GM12878 (cell line): Measurements from ENCODE around the gene ECI1. TPM values are rescaled to one million over a fixed set of nuclear protein-coding genes. Genes with fewer than 3 reads are reported as not detected.

ENCODE experiments used
- ATAC-seq: fragments of 200-7000 bp; cut with Tn5 transposase; 3 replicates; pipeline ENCODE4 v1.9.1; 2020; ENCODE audit warnings: mild to moderate bottlenecking, moderate library complexity
- BruUV-seq: library from RNA; stranded (reverse); fragments of 400-500 nt; replicated peaks from 2 replicates; lab custom pipeline; 2021; lab: Mats Ljungman, UMichigan
- CTCF ChIA-PET: fragments of 300-600 bp; sonication (Branson Sonifier 250); formaldehyde crosslinking; extraction: SDS; loops from one replicate; lab custom pipeline; 2021; ENCODE audit warnings: inconsistent platforms; lab: Yijun Ruan, JAX
- POLR2A ChIA-PET: fragments of 350-600 bp; formaldehyde crosslinking; extraction: SDS; loops from one replicate; lab custom pipeline; 2021; ENCODE audit warnings: inconsistent platforms; lab: Charles Lee
- RAD21 ChIA-PET: fragments of 300-600 bp; sonication (Branson Sonifier 250); formaldehyde crosslinking; loops from one replicate; lab custom pipeline; 2023; ENCODE audit warnings: antibody characterized with exemption; ENCODE audit not compliant: unreplicated experiment; lab: Charles Lee
- SMC1A ChIA-PET: fragments of 300-600 bp; sonication (Branson Sonifier 250); formaldehyde crosslinking; loops from one replicate; lab custom pipeline; 2023; ENCODE audit not compliant: unreplicated experiment, uncharacterized antibody; lab: Charles Lee
- DNase-seq: peaks from one replicate; pipeline ENCODE4 v3.0.0-alpha.2; 2011; ENCODE audit warnings: low read depth, low spot score
- FAIRE-seq: peaks from 3 replicates; lab custom pipeline; 2011; peaks lifted over from hg19 to GRCh38; lab: Jason Lieb, UNC
- H2AFZ ChIP-seq: 2 replicates; pipeline ENCODE4 v1.6.0; 2011; ENCODE audit warnings: low read depth, low read length, control low read depth; ENCODE audit not compliant: control insufficient read depth
- H3K27ac ChIP-seq: 2 replicates; pipeline ENCODE4 v1.5.1; 2011; ENCODE audit warnings: control low read depth; ENCODE audit not compliant: control insufficient read depth, insufficient read depth
- H3K27me3 ChIP-seq, 2 experiments: replicated peaks in 1 of 2; 2 replicates each; pipeline versions ENCODE4 v1.6.0 to v1.6.1; 2011; ENCODE audit warnings: low read length in 1 of 2; ENCODE audit not compliant: control insufficient read depth in 2 of 2, insufficient read depth in 2 of 2
- H3K36me3 ChIP-seq, 2 experiments: 2 replicates each; pipeline ENCODE4 v1.5.1; 2011; ENCODE audit warnings: low read length in 1 of 2; ENCODE audit not compliant: control insufficient read depth in 2 of 2, insufficient read depth in 2 of 2
- H3K4me1 ChIP-seq: 2 replicates; pipeline ENCODE4 v1.6.1; 2011; ENCODE audit warnings: mild to moderate bottlenecking, low read length, moderate library complexity, mixed read lengths; ENCODE audit not compliant: control insufficient read depth, insufficient read depth
- H3K4me2 ChIP-seq: 2 replicates; pipeline ENCODE4 v1.6.0; 2011; ENCODE audit warnings: control low read depth; ENCODE audit not compliant: control insufficient read depth, insufficient read depth
- H3K4me3 ChIP-seq: fragments of 200-600 bp; sonication (generic); 2 replicates; pipeline ENCODE4 v1.5.1; 2016
- H3K79me2 ChIP-seq: 2 replicates; pipeline ENCODE4 v1.6.0; 2011; ENCODE audit warnings: low read length; ENCODE audit not compliant: control insufficient read depth, insufficient read depth
- H3K9ac ChIP-seq: 2 replicates; pipeline ENCODE4 v1.8.0; 2011; ENCODE audit warnings: low read length, control low read depth, mixed read lengths; ENCODE audit not compliant: control insufficient read depth, insufficient read depth
- H3K9me3 ChIP-seq: replicated peaks from 3 replicates; pipeline ENCODE4 v1.5.1; 2011; ENCODE audit warnings: mild to moderate bottlenecking, low read length; ENCODE audit not compliant: control insufficient read depth, insufficient read depth
- H4K20me1 ChIP-seq: 2 replicates; pipeline ENCODE4 v1.6.0; 2011; ENCODE audit not compliant: control insufficient read depth, insufficient read depth
- CBFB ChIP-seq: IDR thresholded peaks from 2 replicates; pipeline ENCODE4 v1.6.1; 2016; ENCODE audit warnings: antibody characterized with exemption, low read depth
- CBX5 ChIP-seq: sonication (generic); IDR thresholded peaks from 2 replicates; pipeline ENCODE4 v1.6.1; 2016; ENCODE audit warnings: low read depth, moderate library complexity, mild to moderate bottlenecking, inconsistent platforms
- IKZF2 ChIP-seq, 2 experiments: fragments of 450-650 bp; IDR thresholded peaks; 2 replicates each; pipeline ENCODE4 v1.6.1; 2017; ENCODE audit warnings: mild to moderate bottlenecking in 2 of 2, moderate library complexity in 2 of 2
- MYC ChIP-seq: IDR thresholded peaks from 2 replicates; pipeline ENCODE4 v1.6.1; 2011; ENCODE audit warnings: mild to moderate bottlenecking, low read length, moderate library complexity, inconsistent platforms; ENCODE audit not compliant: insufficient read depth, insufficient replicate concordance, insufficient read length, severe bottlenecking
- NRF1 ChIP-seq: conservative IDR thresholded peaks from 2 replicates; pipeline ENCODE4 v1.6.1; 2011; ENCODE audit warnings: mild to moderate bottlenecking, low read depth, low read length, improper control_type of control experiment
- PAX8 ChIP-seq: fragments of 450-650 bp; IDR thresholded peaks from 2 replicates; pipeline ENCODE4 v1.6.1; 2017; ENCODE audit warnings: mild to moderate bottlenecking, moderate library complexity
- SMARCA5 ChIP-seq: fragments of 450-650 bp; IDR thresholded peaks from 2 replicates; pipeline ENCODE4 v1.6.1; 2017; ENCODE audit warnings: mild to moderate bottlenecking
- SMC3 ChIP-seq: IDR thresholded peaks from 2 replicates; pipeline ENCODE4 v1.6.1; 2011; ENCODE audit warnings: low read length, improper control_type of control experiment, borderline replicate concordance
- TCF3 ChIP-seq: IDR thresholded peaks from 2 replicates; pipeline ENCODE4 v1.6.1; 2012; ENCODE audit warnings: low read depth, mild to moderate bottlenecking, low read length, borderline replicate concordance; ENCODE audit not compliant: insufficient read depth
- ZNF622 ChIP-seq: fragments of 450-650 bp; IDR thresholded peaks from 2 replicates; pipeline ENCODE4 v1.6.1; 2017; ENCODE audit warnings: mild to moderate bottlenecking, inconsistent platforms
- WGBS: methylation state at CpG from one replicate; pipeline ENCODE4 v1.1.6; 2016; ENCODE audit warnings: low lambda C conversion rate; ENCODE audit not compliant: insufficient replicate concordance, insufficient coverage; ENCODE audit errors: missing lambda C conversion rate; 5-methylcytosine and 5-hydroxymethylcytosine counted together
- in situ Hi-C: fragments of 300-500 bp; cut with MboI; formaldehyde crosslinking; loops from 9 replicates; pipeline ENCODE4 v1.14.3; 2018; ENCODE audit warnings: mixed read lengths
- intact Hi-C: fragments of 100-400 bp; cut with micrococcal nuclease; formaldehyde crosslinking; loops from one replicate; pipeline ENCODE4 v1.14.2; 2022; ENCODE audit not compliant: unreplicated experiment
- polyA plus RNA-seq, 11 experiments: library from polyadenylated mRNA; depleted of rRNA in 4 of 11; unstranded in 6 of 11; stranded (reverse) in 5 of 11; fragments of >200 nt; fragmentation: Nextera tagmentation in 4 of 11; fragmentation: Illumina TruSeq in 1 of 11; extraction: Ambion mirVana in 4 of 11; extraction: Trizol in 1 of 11; gene quantifications; 1 replicate in 1 of 11; 2 replicates in 10 of 11; pipeline versions ENCODE4 v1.2.1 to v1.2.3, GENCODE V29; 2011 to 2016; ENCODE audit warnings: inconsistent platforms in 2 of 11, missing spikeins in 2 of 11, low read depth in 1 of 11
- total RNA-seq, 4 experiments: library from RNA; depleted of rRNA in 3 of 4; stranded (reverse); fragments of >200 nt in 3 of 4; fragmentation: Illumina TruSeq in 1 of 4; extraction: Trizol in 1 of 4; gene quantifications; 2 replicates each; pipeline versions ENCODE4 v1.2.1 to v1.2.3, GENCODE V29; 2013 to 2021
- TF ChIP-seq, protein P1 (sequence below), 3 experiments: IDR thresholded peaks in 2 of 3; conservative IDR thresholded peaks in 1 of 3; 2 replicates each; pipeline ENCODE4 v1.5.1; 2011; ENCODE audit warnings: low read depth in 3 of 3, low read length in 3 of 3, mild to moderate bottlenecking in 3 of 3, control low read depth in 2 of 3, moderate library complexity in 2 of 3, inconsistent platforms in 1 of 3, mixed read lengths in 1 of 3; ENCODE audit not compliant: control insufficient read depth in 2 of 3, insufficient read depth in 1 of 3; ENCODE audit errors: extremely low read depth in 1 of 3
- TF ChIP-seq, protein P2 (sequence below): IDR thresholded peaks from 2 replicates; pipeline ENCODE4 v1.6.1; 2011; ENCODE audit warnings: mild to moderate bottlenecking, low read depth, low read length, moderate library complexity; ENCODE audit not compliant: insufficient replicate concordance
- TF ChIP-seq, protein P3 (sequence below): IDR thresholded peaks from 2 replicates; pipeline ENCODE4 v1.6.1; 2012; ENCODE audit warnings: low read length, inconsistent platforms
- TF ChIP-seq, protein P4 (sequence below): IDR thresholded peaks from 2 replicates; pipeline ENCODE4 v1.6.1; 2012; ENCODE audit warnings: improper control_type of control experiment, low read depth, low read length; ENCODE audit not compliant: insufficient replicate concordance

The ECI1 gene
- total and polyA plus RNA-seq, 10 of the 15 experiments (the other 5 are each of a cell fraction or from before 2014, with no cell fraction given), result 2.2 to 82.1 (median 24.8) TPM

DNA sequence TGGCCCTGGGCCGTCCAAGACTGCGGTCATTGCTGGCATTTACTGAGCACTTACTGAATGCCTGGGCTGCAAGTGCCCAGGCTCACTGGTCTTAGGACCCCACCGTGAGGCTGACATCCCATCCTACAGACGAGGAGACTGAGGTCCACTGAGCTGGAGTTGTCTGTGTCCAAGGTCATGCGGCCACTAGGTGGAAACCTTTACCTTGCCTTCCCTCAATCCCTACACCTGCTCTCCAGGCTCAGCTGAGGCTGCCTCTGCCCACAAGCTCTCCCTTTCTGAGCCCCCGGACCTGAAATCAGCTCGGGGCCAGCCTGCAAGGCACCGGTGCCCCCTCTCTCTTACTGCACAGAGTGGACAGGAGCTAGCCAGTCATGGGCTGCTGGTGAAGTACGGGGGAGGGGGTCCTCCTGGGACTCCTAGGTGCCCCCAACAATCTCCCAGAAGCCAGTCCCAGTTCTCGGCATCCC lies 56.5 kb downstream of the ECI1 start:
- in situ Hi-C loops, result no loop called here
- FAIRE-seq (peak; percentile 69), DNase-seq (peak; percentile 11), ATAC-seq (peak; percentile 91)
- no peaks in the 10 kb centered on the region; the same call in 1 of the 2 replicates for H3K4me1 ChIP-seq
- H2AFZ ChIP-seq, result no peak overlapping the region
- BruUV-seq, result no TSS peak
- no peaks in the 10 kb centered on the region for H4K20me1 ChIP-seq
- H3K27ac ChIP-seq, result no peak overlapping the region
- 9% methylated on average over 10 of the region's 10 CpGs for WGBS
- POLR2A ChIA-PET, result interaction anchor here (0.6 kb wide), 1 partner anchor 211 kb away, joined by 8 read pairs; no protein-coding TSS in a partner anchor
- RAD21 ChIA-PET, result interaction anchor here (0.7 to 1.5 kb wide), 4 partner anchors 56 to 307 kb away, joined by 3 to 11 read pairs (median 7); partner anchors contain the start of gene ECI1
- no peak overlapping the region for H3K4me3 ChIP-seq
- no peaks in the 10 kb centered on the region for H3K9me3 ChIP-seq
- intact Hi-C loops, result loop anchor here (2.0 kb wide), 1 partner anchor 306 kb away; no protein-coding TSS in a partner anchor
- peaks cover 12 to 15% of the 10 kb centered on the region in 2 experiments for H3K27me3 ChIP-seq
- H3K36me3 ChIP-seq, result no peaks in the 10 kb centered on the region
- SMC1A ChIA-PET, result no interaction called here
- no peaks in the 10 kb centered on the region for H3K79me2 ChIP-seq
- H3K4me2 ChIP-seq, result no peak overlapping the region
- CTCF ChIA-PET, result interaction anchor here (0.5 to 2.0 kb wide), 12 partner anchors 16 to 313 kb away, joined by 3 to 10 read pairs (median 3); partner anchors contain the start of genes ECI1 and PGP
- H3K9ac ChIP-seq, result no peak overlapping the region
- TF ChIP-seq TCF3 (no peak), CBX5 (no peak), SMC3 (peak; percentile 40; the same call in 1 of the 2 replicates), ZNF622 (no peak), PAX8 (no peak), IKZF2 (IDR thresholded peaks at IDR 0.05) (no peak), NRF1 (no peak), SMARCA5 (peak; percentile 88), CBFB (no peak), MYC (no peak)
- TF ChIP-seq, protein P1, sequence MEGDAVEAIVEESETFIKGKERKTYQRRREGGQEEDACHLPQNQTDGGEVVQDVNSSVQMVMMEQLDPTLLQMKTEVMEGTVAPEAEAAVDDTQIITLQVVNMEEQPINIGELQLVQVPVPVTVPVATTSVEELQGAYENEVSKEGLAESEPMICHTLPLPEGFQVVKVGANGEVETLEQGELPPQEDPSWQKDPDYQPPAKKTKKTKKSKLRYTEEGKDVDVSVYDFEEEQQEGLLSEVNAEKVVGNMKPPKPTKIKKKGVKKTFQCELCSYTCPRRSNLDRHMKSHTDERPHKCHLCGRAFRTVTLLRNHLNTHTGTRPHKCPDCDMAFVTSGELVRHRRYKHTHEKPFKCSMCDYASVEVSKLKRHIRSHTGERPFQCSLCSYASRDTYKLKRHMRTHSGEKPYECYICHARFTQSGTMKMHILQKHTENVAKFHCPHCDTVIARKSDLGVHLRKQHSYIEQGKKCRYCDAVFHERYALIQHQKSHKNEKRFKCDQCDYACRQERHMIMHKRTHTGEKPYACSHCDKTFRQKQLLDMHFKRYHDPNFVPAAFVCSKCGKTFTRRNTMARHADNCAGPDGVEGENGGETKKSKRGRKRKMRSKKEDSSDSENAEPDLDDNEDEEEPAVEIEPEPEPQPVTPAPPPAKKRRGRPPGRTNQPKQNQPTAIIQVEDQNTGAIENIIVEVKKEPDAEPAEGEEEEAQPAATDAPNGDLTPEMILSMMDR (IDR thresholded peaks at IDR 0.05 in 2 of 3, conservative IDR thresholded peaks at IDR 0.05 in 1 of 3; ENCODE audit: control insufficient read depth in 2 of 3, extremely low read depth in 1 of 3, insufficient read depth in 1 of 3, low read depth in 3 of 3, low read length in 3 of 3), result peak; percentile 43 to 65 (median 48)
- TF ChIP-seq, protein P2, sequence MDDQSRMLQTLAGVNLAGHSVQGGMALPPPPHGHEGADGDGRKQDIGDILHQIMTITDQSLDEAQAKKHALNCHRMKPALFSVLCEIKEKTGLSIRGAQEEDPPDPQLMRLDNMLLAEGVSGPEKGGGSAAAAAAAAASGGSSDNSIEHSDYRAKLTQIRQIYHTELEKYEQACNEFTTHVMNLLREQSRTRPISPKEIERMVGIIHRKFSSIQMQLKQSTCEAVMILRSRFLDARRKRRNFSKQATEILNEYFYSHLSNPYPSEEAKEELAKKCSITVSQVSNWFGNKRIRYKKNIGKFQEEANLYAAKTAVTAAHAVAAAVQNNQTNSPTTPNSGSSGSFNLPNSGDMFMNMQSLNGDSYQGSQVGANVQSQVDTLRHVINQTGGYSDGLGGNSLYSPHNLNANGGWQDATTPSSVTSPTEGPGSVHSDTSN, result no peak
- TF ChIP-seq, protein P3, sequence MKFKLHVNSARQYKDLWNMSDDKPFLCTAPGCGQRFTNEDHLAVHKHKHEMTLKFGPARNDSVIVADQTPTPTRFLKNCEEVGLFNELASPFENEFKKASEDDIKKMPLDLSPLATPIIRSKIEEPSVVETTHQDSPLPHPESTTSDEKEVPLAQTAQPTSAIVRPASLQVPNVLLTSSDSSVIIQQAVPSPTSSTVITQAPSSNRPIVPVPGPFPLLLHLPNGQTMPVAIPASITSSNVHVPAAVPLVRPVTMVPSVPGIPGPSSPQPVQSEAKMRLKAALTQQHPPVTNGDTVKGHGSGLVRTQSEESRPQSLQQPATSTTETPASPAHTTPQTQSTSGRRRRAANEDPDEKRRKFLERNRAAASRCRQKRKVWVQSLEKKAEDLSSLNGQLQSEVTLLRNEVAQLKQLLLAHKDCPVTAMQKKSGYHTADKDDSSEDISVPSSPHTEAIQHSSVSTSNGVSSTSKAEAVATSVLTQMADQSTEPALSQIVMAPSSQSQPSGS, result no peak
- TF ChIP-seq, protein P4, sequence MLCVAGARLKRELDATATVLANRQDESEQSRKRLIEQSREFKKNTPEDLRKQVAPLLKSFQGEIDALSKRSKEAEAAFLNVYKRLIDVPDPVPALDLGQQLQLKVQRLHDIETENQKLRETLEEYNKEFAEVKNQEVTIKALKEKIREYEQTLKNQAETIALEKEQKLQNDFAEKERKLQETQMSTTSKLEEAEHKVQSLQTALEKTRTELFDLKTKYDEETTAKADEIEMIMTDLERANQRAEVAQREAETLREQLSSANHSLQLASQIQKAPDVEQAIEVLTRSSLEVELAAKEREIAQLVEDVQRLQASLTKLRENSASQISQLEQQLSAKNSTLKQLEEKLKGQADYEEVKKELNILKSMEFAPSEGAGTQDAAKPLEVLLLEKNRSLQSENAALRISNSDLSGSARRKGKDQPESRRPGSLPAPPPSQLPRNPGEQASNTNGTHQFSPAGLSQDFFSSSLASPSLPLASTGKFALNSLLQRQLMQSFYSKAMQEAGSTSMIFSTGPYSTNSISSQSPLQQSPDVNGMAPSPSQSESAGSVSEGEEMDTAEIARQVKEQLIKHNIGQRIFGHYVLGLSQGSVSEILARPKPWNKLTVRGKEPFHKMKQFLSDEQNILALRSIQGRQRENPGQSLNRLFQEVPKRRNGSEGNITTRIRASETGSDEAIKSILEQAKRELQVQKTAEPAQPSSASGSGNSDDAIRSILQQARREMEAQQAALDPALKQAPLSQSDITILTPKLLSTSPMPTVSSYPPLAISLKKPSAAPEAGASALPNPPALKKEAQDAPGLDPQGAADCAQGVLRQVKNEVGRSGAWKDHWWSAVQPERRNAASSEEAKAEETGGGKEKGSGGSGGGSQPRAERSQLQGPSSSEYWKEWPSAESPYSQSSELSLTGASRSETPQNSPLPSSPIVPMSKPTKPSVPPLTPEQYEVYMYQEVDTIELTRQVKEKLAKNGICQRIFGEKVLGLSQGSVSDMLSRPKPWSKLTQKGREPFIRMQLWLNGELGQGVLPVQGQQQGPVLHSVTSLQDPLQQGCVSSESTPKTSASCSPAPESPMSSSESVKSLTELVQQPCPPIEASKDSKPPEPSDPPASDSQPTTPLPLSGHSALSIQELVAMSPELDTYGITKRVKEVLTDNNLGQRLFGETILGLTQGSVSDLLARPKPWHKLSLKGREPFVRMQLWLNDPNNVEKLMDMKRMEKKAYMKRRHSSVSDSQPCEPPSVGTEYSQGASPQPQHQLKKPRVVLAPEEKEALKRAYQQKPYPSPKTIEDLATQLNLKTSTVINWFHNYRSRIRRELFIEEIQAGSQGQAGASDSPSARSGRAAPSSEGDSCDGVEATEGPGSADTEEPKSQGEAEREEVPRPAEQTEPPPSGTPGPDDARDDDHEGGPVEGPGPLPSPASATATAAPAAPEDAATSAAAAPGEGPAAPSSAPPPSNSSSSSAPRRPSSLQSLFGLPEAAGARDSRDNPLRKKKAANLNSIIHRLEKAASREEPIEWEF, result no peak
